ENCODE measurements around the gene GAL3ST2.
"Not testable (repeated sequence)": the region's sequence is repeated elsewhere in the genome, so short reads cannot be mapped to it uniquely, and the experiment has no call there.

GAL3ST2 gene

DNA sequence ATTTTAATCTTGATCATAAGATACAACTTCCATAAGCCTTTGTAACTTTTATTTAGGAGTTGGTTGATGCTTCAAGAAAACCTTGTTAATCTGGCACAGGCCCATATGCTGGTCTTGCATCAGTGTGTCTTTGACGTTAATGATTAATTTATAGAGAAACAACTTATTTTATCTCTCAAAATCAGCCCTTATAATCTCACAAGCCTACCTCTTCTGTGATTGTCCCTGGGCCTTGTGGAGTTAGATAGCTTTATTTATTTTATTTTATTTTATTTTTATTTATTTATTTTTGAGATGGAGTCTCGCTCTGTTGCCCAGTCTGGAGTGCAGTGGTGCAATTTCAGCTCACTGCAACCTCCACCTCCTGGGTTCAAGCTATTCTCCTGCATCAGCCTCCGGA, 5.4 kb downstream of the GAL3ST2 start:
- FAIRE-seq; DNase-seq (ENCODE audit: extremely low spot score, insufficient read length, low read depth): not testable (repeated sequence)

DNA sequence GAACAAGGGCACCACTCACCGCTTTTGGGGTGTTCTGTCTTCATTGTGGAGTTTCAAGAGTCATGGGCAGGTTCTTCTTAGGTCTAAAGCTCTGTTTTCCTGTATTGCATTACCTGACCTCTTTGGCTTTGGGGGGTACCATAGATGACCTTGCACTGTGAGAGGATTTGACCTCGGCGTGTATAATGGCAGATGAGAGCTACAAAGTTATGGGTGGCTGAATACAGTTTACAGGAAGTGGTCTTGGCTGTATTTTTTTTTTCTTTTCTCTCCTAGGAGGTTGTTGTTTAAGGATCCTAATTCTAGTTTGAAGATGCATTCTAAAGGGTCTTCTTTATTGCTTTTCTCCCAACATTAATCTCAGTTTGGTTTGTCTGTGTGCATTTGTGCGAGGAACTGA, 11.5 kb downstream of the GAL3ST2 start:
- FAIRE-seq (peak; percentile 67), DNase-seq (ENCODE audit: extremely low spot score, insufficient read length, low read depth) (no peak)

DNA sequence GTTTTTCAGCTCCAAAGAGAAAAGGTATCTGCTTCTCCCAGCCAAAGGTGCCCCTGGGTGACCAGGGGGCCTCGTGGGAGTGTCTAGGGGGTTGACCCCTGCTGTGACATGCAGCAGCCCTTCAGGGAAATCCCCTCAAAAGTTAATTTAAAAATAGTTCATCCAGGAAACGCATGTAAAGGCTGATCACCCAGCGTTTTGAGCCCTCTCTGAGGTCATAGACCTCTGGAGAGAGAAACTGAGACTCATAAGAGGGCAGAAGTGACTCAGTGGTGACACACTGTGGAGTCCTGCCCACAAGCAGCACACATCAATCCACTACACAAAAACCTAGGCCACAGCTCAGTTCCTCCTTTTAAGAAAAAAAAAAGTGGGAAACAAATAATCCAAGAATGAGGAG, 11.9 kb downstream of the GAL3ST2 start:
- DNase-seq (ENCODE audit: extremely low spot score, insufficient read length, low read depth) (no peak), FAIRE-seq (peak; percentile 92)

DNA sequence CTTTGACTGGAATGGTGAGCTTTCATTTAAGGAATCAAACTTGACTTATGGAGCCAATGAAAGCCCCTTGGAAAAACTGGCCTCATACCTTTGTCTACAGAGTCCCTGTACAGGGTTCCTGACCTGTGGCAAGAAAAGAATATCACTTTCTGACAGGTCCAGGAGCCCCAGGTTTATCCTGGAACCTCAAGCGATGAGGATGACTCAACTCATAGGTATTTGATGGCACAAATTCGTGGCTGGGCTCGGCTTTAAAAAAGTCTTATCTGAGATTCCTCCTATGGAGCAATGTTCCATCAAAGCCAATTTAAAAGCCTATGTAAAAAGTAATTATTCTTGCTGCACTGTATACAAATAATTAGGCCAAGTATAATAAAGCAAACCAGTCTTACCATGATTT, 14.8 kb downstream of the GAL3ST2 start:
- not testable (repeated sequence) for FAIRE-seq; DNase-seq (ENCODE audit: extremely low spot score, insufficient read length, low read depth)

DNA sequence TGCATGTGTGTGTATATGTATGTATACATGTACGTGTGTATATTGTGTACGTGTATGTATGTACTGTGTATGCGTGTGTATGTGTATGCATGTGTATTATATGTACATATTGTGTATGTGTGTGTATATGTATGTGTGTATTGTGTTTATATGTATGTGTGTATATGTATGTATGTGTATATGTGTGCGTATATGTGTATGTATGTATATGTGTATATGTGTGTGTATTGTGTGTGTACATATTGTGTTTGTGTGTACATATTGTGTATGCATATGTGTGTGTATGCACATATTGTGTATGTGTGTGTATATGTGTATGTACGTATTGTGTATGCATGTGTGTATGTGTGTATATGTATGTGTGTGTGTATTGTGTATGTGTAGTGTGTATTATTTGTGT, 16.8 kb downstream of the GAL3ST2 start:
- no peak for DNase-seq (ENCODE audit: extremely low spot score, insufficient read length, low read depth)
- no peak for FAIRE-seq

DNA sequence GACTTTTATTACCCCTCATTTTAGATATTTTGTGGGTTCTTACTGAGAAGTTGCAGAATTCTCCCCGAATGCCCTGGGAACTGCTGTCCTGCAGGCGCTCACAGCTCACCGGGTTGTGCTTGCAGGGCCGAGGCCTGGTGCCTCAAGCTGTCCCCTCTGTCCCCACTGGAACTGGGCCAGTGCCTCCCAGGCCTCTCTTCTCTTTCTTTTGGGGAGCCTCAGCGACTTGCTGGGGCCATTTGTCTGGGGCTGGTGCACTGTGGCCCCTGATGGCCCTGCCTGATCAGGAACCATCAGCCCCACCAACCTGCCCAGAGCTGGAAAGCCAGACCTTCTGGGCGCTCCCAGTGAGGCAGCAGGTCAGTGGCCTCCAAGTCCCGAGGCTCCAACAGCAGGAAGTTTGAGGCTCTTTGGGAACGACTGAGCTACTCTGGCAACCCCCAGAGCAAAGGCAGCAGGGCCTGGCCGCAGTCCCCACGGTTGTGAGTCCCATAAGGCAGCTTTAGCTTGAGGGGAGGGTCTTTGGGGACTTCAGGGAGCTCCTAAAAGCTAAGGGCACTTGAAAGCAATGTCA, 17.7 kb downstream of the GAL3ST2 start:
- DNase-seq (ENCODE audit: extremely low spot score, insufficient read length, low read depth) (no peak), FAIRE-seq (no peak)

DNA sequence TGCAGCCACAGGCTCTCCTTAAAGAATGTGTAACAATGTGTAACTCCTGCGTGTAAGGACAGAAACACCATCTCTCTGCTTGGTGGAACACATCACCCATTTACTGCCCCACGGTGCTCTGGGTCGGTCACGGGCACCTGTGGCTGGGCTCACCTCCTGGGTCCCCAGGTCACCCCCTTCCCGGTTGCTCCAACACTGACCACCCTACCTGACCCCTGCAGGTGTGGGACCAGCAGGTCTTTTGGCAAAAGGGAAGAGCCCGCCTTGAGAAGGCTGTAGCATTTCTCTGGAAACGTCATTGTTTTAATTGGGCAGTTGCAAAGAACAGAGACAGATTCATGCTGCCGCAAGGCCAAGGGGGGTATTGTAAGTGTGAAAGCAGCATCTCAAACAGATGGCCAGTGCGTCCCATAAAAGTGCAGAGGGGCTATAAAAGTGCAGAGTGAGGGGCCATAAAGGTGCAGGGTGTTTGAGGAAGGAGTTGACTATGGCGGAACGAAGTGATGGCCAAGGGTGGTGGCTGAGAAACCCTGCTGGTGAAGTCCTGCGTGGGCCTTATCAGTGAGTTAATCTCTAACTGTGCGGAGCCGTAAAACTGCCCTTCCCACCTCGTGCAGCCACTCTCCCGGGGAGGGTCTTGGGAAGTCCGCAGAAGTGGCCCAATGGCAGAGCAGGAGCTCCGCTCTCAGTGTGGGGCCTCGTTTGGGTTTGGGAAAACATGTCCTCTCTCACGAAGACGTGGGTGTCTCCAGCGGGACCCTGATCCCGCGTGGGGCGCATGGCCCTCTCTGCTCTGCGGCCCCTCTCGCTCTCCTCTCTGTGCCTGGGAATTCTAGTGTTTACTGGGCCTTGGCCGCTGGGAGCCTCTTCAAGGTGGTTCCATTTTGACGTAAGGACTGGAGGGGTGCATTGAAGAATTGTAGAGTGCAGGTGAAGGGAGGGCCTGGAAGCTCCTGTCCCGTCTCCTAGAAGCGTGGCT, 18.7 kb downstream of the GAL3ST2 start:
- DNase-seq (ENCODE audit: extremely low spot score, insufficient read length, low read depth): no peak
- FAIRE-seq: no peak

DNA sequence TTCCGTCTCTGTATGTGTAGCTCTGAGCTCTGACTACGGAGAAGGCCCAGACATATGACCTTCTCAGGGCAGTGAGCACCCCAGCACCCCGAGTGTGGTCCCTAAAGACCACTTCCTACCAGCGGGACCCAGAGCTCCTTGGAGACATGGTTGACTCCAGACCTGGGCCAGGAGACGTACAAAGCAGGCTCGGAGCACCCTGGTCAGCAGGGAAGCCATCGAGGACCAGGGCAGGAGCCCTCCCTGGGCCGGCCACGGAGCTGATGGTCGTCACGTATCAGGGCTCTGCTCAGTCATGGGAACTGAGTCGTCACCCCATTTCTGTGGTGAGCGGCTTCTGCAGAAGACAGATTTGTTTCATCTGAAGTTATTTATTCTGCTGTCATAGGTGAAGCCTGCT, 19.6 kb downstream of the GAL3ST2 start:
- FAIRE-seq (no peak), DNase-seq (ENCODE audit: extremely low spot score, insufficient read length, low read depth) (no peak)

DNA sequence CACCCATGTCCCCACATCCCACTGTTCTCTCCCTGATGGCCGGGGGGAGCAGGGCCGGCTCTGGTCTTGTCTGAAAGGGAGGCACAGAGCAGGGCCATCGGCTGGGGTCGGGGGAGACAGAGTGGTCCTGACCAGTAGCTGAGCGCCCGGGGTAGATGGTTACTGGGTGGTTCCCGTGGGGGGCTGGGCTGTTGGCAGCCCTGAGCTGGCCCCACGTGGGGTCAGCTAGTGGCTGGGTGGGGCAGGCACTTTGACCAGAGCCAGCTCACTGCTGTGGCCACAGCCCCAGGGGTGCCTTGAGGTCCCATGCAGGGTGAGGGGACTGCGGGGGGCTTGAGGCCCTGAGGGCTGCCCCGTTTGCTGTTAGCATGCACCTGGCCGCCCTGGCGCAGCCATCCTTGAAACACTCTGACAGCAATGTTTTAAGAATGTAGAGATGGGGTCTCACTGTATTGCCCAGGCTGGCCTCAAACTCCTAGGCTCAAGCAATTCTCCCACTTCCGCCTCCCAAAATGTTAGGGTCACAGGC, 20.1 kb downstream of the GAL3ST2 start:
- DNase-seq (ENCODE audit: extremely low spot score, insufficient read length, low read depth) (no peak), FAIRE-seq (no peak)

DNA sequence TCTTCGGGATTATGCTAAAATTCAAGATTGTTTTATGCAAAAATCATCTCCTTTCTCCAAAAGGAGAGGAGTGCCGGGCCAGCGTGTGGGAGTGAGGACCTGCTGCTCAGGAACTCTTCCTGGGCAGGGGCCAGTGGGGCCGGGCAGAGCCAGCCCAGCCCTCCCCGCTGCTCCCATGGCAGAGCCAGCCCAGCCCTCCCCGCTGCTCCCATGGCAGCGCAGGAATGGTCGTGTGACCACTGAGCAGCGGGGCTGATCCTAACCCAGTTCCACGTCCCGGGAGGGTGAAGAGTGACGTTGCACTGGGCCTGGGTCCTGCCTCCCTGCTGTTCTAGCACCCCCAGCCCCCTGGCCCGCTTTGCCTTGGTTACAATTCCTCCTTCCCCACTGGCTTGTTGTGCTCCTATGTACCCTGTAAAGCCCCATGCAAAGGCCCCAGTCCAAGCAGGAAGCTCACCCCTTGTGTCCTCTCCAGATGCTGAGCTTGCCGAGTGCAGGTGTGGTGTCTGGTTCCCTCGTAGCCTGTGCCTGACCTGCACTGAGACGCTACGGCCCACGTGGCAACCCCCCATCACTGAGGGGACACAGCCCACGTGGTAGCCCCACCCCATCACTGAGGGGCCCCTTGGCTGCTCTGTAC, 20.9 kb downstream of the GAL3ST2 start:
- DNase-seq (ENCODE audit: extremely low spot score, insufficient read length, low read depth) (no peak), FAIRE-seq (no peak)

DNA sequence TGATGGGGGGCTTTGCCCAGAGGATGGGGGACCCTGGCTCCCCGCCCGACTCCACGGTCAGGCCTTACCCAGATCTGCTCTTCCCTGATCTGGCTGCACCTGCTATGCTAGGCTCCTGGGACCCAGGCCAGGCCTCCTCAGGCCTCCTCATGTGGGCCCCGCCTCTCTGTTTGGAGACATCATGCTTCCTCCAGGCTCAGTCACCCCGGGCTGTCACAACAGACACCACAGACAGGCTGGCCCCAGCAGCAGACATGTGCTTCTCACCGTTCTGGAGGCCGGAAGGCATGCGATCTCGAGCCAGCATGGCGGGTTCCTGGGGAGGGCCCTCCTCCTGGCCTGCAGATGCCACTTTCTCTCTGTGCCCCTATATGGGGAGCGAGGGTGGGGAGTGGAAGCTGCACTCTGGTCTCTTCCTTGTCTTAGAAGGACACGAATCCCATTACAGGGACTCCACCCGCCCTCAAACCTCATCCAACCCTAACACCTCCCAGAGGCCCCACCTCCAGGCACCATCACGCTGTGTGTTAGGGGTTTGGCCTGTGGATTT, 21.5 kb downstream of the GAL3ST2 start:
- DNase-seq (ENCODE audit: extremely low spot score, insufficient read length, low read depth): no peak
- FAIRE-seq: no peak

DNA sequence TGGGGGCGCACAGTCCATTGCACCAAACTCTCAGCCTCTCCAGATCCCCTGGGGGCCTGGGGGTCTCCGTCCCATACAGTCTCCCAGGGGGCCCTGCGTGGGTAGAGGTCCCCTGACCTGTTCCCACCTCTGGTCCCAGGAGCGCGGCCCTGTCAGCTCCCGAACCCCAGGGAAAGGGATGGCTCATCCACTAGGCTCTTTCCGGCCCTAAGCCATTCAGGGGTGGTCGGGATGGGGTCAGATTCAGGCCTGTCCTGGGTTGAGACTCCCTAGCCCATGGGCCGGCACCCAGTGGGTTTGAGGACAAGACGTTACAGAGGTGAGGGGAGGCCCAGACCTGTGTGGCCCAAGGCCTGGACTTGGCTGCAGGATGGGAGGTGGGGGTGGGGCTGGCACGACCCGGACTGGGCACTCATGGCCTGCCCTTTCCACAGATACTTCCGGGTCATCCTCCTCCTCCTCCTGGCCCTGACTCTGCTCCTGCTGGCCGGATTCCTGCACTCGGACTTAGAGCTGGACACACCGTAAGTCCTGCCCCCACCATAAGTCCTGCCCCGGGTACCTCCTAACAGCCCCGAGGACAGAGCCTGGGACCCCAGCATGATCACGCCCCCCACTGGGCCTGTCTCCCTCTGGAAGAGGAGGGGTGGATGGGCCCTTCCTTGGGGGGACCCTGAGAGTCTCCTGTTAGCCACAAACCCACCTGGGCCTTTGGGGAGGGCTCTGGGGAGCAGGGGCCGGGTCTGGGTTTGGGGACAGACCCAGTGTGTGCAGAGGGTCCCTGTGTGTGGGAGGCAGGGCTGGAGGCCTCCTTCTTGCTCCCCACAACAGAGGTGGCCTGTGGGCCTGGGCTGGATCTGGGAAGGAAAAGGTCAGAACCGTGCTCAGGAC, 22.3 kb downstream of the GAL3ST2 start:
- DNase-seq (ENCODE audit: extremely low spot score, insufficient read length, low read depth): no peak
- FAIRE-seq: no peak

DNA sequence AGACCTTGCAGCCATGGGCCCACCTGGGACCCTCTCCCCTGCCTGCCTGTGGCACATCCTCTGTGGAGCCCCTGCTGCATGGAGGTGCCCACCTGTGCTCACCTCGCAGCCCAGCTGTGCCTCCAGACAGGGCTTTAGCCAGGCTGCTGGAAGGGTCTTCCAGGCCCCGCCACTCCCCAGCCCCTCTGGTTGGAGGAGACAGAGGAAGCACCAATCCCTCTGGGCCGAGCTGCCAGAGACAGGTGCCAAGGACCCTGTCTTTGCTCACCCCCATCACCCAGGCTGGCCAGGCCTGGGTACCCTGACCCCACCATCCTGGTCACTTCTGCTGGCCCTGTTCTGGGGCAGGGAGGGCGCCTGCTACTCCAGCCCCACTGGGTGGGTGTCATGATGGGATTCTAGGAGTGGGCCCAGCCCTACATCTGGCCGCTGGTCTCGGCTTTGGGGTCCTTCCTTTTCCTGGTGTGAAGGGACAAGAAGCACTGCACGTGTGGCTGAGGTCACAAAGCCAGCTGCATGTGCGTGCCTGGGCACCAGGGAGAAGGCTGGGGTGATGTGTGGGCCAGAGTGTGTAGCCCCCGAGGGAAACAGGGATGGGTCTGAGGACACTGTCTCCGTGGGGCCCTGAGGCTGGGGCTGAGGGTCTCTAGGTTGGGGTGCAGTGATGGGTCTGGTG, 23.0 kb downstream of the GAL3ST2 start:
- no peak for FAIRE-seq
- no peak for DNase-seq (ENCODE audit: extremely low spot score, insufficient read length, low read depth)

DNA sequence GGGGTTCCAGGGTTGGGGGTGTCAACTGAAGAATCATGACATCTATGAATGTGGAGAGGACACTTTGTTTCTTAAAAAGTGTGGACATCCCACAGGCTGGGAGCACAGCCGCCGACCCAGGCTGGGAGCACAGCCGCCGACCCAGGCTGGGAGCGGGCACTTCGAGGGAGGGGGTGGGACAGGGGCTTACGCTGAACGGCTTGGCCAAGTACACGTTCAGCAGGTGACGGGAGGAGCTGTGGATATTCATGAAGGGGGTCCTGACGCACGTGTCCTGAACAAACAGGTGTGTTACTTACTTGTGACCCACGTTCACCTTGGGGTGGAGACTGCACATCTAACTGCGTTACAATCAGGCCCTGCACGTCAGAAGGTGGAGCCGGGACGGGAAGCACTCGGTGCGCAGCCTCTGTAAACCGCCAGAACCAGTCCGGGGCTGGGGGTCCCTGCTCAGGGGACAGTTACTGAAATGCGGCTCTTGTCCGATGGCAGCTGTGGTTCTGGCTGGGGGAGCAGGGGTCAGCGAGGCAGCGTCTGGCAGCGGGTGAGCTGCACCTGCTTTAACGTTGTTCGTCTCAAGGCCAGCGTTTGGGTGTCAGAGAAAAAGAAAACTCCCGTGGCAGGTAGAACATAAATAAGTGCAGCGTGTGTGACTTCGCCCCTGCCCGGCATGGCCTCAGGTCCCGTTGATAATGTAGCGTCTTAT, 23.7 kb downstream of the GAL3ST2 start:
- DNase-seq (ENCODE audit: extremely low spot score, insufficient read length, low read depth); FAIRE-seq: not testable (repeated sequence)

DNA sequence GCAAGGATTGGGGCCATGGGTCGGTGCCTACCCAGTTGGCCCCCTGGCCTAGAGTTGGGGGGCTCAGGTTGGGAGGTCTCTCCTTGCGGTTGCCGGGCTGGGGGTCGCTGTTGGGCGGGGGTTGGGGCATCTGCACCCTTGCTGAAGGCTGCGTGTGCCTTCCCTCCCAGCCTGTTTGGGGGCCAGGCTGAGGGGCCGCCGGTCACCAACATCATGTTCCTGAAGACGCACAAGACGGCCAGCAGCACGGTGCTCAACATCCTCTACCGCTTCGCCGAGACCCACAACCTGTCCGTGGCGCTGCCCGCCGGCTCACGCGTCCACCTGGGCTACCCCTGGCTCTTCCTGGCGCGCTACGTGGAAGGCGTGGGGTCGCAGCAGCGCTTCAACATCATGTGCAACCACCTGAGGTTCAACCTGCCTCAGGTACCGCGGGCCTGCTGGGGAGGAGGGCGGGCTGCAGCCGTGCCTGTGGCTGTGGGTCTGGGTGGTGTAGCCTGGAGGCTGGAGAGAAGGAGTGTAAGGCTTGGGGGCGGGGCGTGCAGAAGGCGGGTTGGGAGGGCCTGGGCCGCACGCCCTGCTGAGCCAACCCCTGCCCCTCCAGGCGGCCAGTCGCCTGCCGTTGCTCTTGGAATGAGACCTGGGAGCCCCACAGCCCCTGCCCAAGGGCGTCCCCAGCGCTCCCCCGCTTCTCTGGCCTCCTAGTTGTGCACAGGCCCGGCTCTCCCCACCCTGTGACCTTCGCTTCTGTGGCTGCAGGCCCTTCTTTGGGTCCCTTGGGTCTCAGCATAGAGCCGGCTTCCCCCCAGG, 25.2 kb downstream of the GAL3ST2 start:
- DNase-seq (ENCODE audit: extremely low spot score, insufficient read length, low read depth) (no peak), FAIRE-seq (no peak)

DNA sequence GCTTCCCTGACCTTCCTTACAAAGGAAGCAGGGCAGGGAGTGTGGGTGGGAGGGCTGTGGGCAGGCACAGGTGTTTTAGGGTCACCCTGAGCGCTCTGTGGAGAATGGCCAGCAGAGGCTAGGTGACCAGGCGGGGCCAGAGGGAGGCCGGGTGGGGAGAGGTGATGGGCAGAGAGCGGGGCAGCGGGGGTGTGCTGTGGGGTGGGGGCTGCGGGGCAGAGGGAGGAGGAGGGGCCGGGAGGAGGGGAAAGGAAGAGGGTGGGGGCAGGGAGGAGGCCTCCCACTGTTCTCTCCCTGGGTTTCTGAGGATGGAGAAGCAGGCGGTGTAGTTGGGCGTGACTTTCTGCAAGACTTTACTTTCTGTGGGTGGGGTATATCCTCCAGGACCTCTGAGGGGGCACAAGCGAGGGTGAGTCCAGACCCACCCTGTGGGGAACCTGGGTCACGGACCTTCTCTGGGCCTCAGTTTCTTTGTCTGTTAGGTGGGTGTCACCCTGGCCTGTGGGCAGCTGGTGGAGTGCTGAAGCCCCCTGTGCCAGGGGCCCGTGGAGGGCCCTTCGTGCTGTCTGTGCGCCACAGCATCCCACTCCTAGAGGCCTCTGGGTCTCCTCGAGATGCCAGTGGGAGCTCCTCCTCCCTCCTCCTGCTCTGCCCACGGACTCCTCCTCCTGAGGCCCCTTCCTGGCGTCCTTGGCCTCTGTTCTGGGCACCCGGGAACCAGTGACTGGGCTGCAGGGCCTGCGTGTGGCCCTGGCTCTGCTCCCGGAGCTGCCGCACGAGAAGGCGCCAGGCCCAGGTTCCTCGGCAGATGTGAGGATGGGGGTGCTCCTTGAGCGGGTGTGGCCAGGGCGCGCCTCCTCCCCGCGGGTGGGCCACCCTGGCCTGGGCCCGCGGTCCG, 26.0 kb downstream of the GAL3ST2 start:
- FAIRE-seq (no peak), DNase-seq (ENCODE audit: extremely low spot score, insufficient read length, low read depth) (no peak)
